Activated naive CD8-positive, alpha-beta T cell treated with anti-CD3 and anti-CD28 coated beads, Interleukin-2, amount 10 ng/mL, durations not matched to agents 7 days and 5 days (primary cell): ENCODE results near the gene HOXB8. TPM values are rescaled to one million over a fixed set of nuclear protein-coding genes. Genes with fewer than 3 reads are reported as not detected.
A peak's percentile ranks its signal among the peaks of the same experiment; 100 is the strongest.

Experiments
- ATAC-seq: fragments of 150-1000 bp; cut with Tn5 transposase; one replicate; pipeline ENCODE4 v1.10.0; 2021; ENCODE audit warnings: low read depth, moderate library complexity
- POLR2A ChIA-PET: fragments of 350-600 bp; sonication (Branson Sonifier 250); formaldehyde crosslinking; loops from one replicate; lab custom pipeline; 2021; ENCODE audit warnings: antibody characterized with exemption; lab: Charles Lee
- DNase-seq: peaks from one replicate; pipeline ENCODE4 v3.0.0; 2021
- H3K27ac Mint-ChIP-seq: one replicate; pipeline ENCODE4 v1.8.0; 2022; ENCODE audit warnings: mild to moderate bottlenecking, mixed read lengths
- H3K27me3 Mint-ChIP-seq: one replicate; pipeline ENCODE4 v1.8.0; 2022; ENCODE audit warnings: mild to moderate bottlenecking, moderate library complexity, mixed read lengths
- H3K36me3 Mint-ChIP-seq: one replicate; pipeline ENCODE4 v1.8.0; 2021; ENCODE audit warnings: mild to moderate bottlenecking, mixed read lengths
- H3K4me1 Mint-ChIP-seq: one replicate; pipeline ENCODE4 v1.8.0; 2021; ENCODE audit warnings: mixed read lengths
- H3K4me3 Mint-ChIP-seq: one replicate; pipeline ENCODE4 v1.8.0; 2022; ENCODE audit warnings: mild to moderate bottlenecking, moderate library complexity, mixed read lengths
- H3K9me3 Mint-ChIP-seq: one replicate; pipeline ENCODE4 v1.8.0; 2021; ENCODE audit warnings: mixed read lengths
- total RNA-seq, 2 experiments: library from RNA; stranded (reverse); gene quantifications; one replicate each; pipeline ENCODE4 v1.2.3, GENCODE V29; 2021

The HOXB8 gene
- total RNA-seq, 2 experiments from 2014 or later: not detected

- Mint-ChIP-seq H3K9me3 (no peaks in the 10 kb centered on the region), H3K36me3 (no peaks in the 10 kb centered on the region), H3K4me1 (peaks cover 39% of the 10 kb centered on the region), H3K27me3 (peaks cover 88% of the 10 kb centered on the region), H3K27ac (no peak within 1 kb of the TSS), H3K4me3 (no peak within 1 kb of the TSS)
- DNase-seq (no peak), ATAC-seq (no peak)
- POLR2A ChIA-PET: interaction anchor here (0.7 kb wide), 1 partner anchor 466 kb away, joined by 4 read pairs; no protein-coding TSS in a partner anchor
Measured at GRCh38 chr17:48589831-48590606, 25.1 kb downstream of the HOXB8 start, which contains the start of gene HOXB3. Gene HOXB3, minus strand, starts transcription at chr17:48590241. Its CDS starts 37,767 bp downstream, at chr17:48552474.

DNA sequence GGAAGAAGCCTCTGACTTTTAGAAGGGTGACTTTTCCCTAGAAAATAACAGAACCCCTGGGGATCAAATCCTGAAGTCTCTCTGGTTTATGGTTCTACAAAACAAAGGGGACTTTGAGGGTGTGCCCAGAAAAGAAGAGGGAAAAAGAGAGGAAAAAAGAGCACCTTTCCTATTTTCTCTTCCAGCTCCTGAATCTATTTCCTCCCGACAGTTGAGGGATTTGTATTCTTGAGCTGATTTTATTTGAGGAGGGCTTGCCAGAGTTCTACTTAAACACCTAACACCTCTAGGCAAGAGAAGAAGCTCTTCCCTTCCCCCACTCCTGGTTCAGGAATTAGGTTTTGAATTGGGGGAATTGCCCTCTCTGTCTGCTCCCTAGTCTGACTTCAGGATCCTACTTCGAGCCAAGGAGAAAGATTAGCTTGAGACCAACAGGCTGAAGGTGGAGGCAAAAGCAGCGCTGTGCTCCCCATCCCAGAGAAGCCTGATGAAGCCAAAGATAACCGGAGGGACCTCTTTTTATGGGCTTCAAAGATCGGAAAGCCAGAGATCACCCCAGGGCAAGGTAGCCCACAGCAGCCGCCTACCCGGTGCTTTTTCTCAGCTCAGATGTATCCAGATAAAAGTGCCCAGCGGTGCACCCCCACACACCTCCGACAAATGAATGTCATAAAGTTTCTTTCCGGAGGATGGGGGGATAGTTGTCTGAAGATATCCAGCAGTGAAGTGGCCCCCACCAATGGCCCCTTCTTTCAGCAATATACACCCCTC, 25.8 kb downstream of the HOXB8 start:
- Mint-ChIP-seq H3K27ac (no peak overlapping the region), H3K27me3 (peaks cover 88% of the 10 kb centered on the region), H3K9me3 (no peaks in the 10 kb centered on the region), H3K4me1 (peaks cover 41% of the 10 kb centered on the region), H3K4me3 (no peak overlapping the region), H3K36me3 (no peaks in the 10 kb centered on the region)
- DNase-seq (no peak), ATAC-seq (no peak)
- POLR2A ChIA-PET: no interaction called here

DNA sequence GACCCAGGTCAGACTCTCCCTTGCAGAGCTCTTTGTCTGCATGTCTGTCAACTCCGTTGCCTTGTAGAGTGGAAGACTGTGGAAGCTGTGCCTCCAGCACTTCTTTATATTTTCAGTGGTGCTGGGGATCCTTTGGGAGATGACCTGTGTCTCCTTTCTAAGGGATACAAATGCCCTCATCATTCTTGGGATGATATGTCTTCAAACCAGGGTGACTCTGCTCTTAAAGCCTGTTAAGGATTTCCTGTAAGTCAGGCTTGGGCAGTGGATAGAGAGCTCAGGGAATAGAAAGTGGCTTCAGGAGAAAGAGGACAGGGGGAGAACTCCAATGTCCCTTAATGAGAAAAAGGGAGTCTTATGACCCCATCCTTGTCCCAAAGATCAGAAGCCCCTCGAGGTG, 26.6 kb downstream of the HOXB8 start:
- Mint-ChIP-seq H3K4me3 (no peak overlapping the region), H3K27ac (no peak overlapping the region), H3K36me3 (no peaks in the 10 kb centered on the region), H3K4me1 (peaks cover 39% of the 10 kb centered on the region), H3K27me3 (peaks cover 90% of the 10 kb centered on the region), H3K9me3 (no peaks in the 10 kb centered on the region)
- no peak for DNase-seq
- no peak for ATAC-seq
- POLR2A ChIA-PET: interaction anchor here (0.6 kb wide), 1 partner anchor 72 kb away, joined by 4 read pairs; no protein-coding TSS in a partner anchor

- POLR2A ChIA-PET: interaction anchor here (0.6 kb wide), 1 partner anchor 71 kb away, joined by 4 read pairs; no protein-coding TSS in a partner anchor
- DNase-seq (no peak), ATAC-seq (no peak)
- Mint-ChIP-seq H3K4me1 (peaks cover 37% of the 10 kb centered on the region), H3K27me3 (peaks cover 90% of the 10 kb centered on the region), H3K9me3 (no peaks in the 10 kb centered on the region), H3K4me3 (no peak overlapping the region), H3K27ac (no peak overlapping the region), H3K36me3 (no peaks in the 10 kb centered on the region)
Measured at GRCh38 chr17:48588074-48588415, 27.0 kb downstream of the HOXB8 start.

DNA sequence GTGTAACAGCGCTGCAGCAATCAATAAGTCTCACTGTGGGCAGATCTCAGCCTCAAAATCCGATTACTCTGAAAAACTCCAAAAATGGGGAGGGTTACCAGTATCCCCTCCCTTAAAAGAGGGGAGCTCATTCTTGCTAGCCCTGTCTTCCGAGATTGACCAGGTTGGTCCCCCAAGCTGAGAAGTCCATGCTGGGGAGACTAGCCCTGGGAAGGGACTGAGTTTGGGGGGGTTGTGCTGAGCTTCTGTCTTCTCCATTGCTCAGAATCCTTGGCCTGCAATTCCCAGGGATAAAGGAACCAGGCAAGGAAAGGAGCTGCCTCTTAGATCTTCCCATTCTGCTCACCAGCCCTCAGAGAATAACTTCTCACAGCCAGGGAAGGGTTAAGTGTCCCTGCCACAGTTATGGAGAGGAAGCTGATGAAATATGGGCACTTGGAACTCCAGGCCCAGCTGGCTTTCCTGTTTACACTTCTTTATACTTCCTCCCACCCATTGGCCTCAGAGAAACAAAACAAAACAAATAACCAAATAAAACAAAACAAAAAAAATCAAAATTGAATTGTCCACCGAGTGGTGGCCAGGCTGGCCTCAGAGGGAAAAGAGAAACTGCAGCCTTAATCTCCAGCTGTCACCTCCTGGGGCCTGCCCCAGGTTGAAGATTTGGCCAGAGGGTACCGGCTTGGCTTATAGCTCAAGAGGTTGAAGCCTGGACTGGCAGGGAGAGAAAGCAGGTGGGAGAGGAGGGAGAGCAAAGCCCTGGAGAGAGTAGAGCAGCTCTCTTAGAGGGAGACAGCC, 27.6 kb downstream of the HOXB8 start:
- peaks cover 39% of the 10 kb centered on the region for H3K4me1 Mint-ChIP-seq
- no peaks in the 10 kb centered on the region for H3K9me3 Mint-ChIP-seq
- no peak for DNase-seq

DNA sequence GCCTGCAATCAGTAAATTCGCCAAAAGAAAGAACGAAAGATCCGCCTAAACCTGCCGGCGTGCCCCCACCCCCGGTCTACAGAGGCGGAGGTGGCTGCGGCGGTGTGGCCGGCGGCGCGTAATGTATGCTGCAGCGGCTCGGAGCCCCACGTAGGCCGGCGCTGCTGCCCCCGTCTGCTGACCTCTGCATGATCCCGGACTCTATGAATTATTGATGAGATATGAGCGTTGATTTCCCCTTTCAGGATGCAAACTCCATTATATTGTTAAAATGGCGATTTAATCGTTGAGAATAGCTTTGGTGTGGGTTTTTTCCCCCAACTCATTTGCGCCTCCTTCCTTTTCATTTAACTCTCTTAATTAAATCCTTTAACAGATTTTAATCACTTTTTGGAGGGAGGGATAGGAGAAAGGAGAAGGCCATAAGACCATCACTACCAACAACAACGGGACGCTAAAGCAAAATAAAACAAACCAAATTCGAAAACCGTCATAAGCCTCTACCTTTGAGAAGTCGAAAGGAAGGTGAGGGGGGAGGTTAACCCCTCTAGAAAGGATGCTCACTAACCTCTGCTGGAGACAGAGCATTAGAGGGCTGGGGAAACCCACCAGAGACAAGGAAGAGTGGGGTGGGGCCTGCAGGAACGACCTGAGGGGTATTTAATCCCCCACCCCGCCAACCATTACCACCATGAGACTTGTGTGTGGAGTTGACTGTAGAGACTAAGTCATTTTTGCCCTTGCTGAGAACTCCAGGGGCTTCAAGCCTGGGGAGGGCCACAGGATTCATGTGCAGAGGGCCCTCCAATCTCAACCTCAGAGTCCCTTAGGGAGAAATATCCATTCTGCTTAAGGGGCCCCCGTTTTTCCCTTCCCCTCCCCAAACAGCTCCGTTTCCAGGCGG, 28.5 kb downstream of the HOXB8 start:
- Mint-ChIP-seq H3K4me3 (peak overlapping the region; percentile 89), H3K27ac (no peak overlapping the region), H3K9me3 (no peaks in the 10 kb centered on the region), H3K4me1 (peaks cover 41% of the 10 kb centered on the region), H3K27me3 (peaks cover 89% of the 10 kb centered on the region), H3K36me3 (no peaks in the 10 kb centered on the region)
- ATAC-seq (no peak), DNase-seq (no peak)
- POLR2A ChIA-PET: interaction anchor here (0.5 kb wide), 1 partner anchor 235 kb away, joined by 3 read pairs; no protein-coding TSS in a partner anchor

More for the DNA sequence above, 27.6 kb downstream of the HOXB8 start:
- no peak overlapping the region for H3K4me3 Mint-ChIP-seq
- H3K27ac Mint-ChIP-seq: no peak overlapping the region
- no peaks in the 10 kb centered on the region for H3K36me3 Mint-ChIP-seq
- POLR2A ChIA-PET: interaction anchor here (0.6 kb wide), 1 partner anchor 71 kb away, joined by 4 read pairs; no protein-coding TSS in a partner anchor
- H3K27me3 Mint-ChIP-seq: peaks cover 90% of the 10 kb centered on the region
- no peak for ATAC-seq

DNA sequence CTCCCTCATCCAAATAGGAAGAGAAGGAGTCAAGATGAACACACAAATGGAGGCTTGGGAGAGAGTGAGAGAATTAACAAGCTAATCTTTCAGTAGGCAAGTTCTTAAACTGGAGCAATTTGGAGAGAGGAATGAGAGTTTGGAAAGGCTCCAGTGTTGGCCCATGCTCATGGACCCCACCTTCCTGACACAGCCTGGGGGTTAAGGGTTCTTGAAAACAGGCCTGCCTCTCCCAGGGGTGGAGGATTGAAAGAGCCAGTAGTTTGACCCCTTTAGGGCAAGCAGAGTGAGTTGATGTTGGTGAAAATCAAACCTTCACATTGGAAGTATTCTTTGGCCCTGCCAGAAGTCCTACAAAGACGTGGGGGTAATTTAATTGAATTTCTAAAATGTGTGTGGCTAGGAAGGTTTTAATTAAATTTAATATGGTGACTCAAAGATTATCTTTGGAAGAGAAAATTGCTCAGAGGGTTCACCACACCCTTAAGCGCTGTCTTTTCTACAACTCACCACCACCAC, 30.8 kb downstream of the HOXB8 start:
- POLR2A ChIA-PET: interaction anchor here (0.6 to 2.3 kb wide), 2 partner anchors 159 to 232 kb away, joined by 3 to 10 read pairs; no protein-coding TSS in a partner anchor
- no peak for ATAC-seq
- peaks cover 51% of the 10 kb centered on the region for H3K4me1 Mint-ChIP-seq
- DNase-seq: no peak
- peak overlapping the region; percentile 89 for H3K4me3 Mint-ChIP-seq
- peaks cover 88% of the 10 kb centered on the region for H3K27me3 Mint-ChIP-seq
- no peak overlapping the region for H3K27ac Mint-ChIP-seq
- no peaks in the 10 kb centered on the region for H3K9me3 Mint-ChIP-seq
- H3K36me3 Mint-ChIP-seq: peaks cover 5% of the 10 kb centered on the region

- Mint-ChIP-seq H3K27ac (no peak overlapping the region), H3K9me3 (no peaks in the 10 kb centered on the region), H3K4me3 (no peak overlapping the region), H3K36me3 (peaks cover 5% of the 10 kb centered on the region), H3K4me1 (peaks cover 55% of the 10 kb centered on the region), H3K27me3 (peaks cover 88% of the 10 kb centered on the region)
- POLR2A ChIA-PET: interaction anchor here (0.6 to 2.3 kb wide), 3 partner anchors 91 to 232 kb away, joined by 3 to 10 read pairs (median 4); no protein-coding TSS in a partner anchor
- DNase-seq (no peak), ATAC-seq (no peak)
Measured at GRCh38 chr17:48583708-48584222, 31.3 kb downstream of the HOXB8 start.

GRCh38 chr17:48582750-48583069, 32.4 kb downstream of the HOXB8 start:
- H3K36me3 Mint-ChIP-seq: peaks cover 5% of the 10 kb centered on the region
- peaks cover 52% of the 10 kb centered on the region for H3K4me1 Mint-ChIP-seq
- H3K27me3 Mint-ChIP-seq: peaks cover 79% of the 10 kb centered on the region
- POLR2A ChIA-PET: interaction anchor here (0.6 to 2.3 kb wide), 3 partner anchors 79 to 231 kb away, joined by 4 to 10 read pairs (median 4); no protein-coding TSS in a partner anchor
- ATAC-seq (no peak), DNase-seq (no peak)
- H3K9me3 Mint-ChIP-seq: no peaks in the 10 kb centered on the region
- H3K4me3 Mint-ChIP-seq: peak overlapping the region; percentile 72
- H3K27ac Mint-ChIP-seq: no peak overlapping the region

DNA sequence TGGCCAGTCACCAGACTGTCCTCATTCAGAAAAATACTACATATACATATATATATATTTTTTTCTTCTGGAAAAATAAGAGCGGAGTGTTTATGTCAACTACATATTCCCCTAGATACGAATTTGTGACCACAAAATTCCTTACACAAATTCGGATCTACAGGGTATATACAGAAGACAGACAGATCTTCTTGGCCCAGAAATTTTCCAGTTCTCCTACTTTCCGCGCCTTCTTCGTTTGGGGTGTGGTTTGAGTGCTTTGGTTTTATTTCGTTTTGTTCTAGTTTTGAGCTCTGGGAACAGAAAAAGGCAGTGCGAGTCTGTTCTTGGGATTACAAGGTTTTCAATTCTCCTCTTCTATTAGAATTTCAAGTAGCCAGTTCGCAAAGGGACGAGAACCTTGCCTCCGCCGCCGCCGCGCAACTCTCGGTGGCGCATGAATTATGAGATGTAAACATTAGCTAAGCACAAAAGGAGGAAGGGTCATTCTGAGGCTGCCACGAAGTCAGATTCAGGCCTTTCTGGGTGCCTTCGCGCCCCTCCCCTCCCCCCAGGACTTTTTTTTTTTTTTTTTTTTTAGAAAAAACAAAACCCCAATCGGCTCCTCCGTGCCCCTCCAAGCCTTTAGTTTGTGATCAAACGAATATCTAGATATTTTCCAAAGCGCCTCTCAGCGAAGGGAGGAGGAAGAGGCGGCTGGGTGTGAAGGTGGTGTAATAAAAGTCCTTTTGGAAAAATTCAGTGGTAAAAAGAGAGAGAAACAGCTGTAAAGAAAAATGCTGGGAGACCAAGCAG, 35.1 kb downstream of the HOXB8 start:
- no peak for ATAC-seq
- POLR2A ChIA-PET: interaction anchor here (0.6 kb wide), 1 partner anchor 422 kb away, joined by 4 read pairs; no protein-coding TSS in a partner anchor
- H3K27me3 Mint-ChIP-seq: peaks cover 56% of the 10 kb centered on the region
- H3K4me1 Mint-ChIP-seq: peaks cover 40% of the 10 kb centered on the region
- peak overlapping the region; percentile 94 for H3K4me3 Mint-ChIP-seq
- no peaks in the 10 kb centered on the region for H3K9me3 Mint-ChIP-seq
- no peak for DNase-seq
- no peak overlapping the region for H3K27ac Mint-ChIP-seq
- peaks cover 9% of the 10 kb centered on the region for H3K36me3 Mint-ChIP-seq

- ATAC-seq: no peak
- Mint-ChIP-seq H3K4me3 (peak overlapping the region; percentile 94), H3K27ac (no peak overlapping the region), H3K36me3 (peaks cover 9% of the 10 kb centered on the region), H3K27me3 (peaks cover 51% of the 10 kb centered on the region), H3K4me1 (peaks cover 38% of the 10 kb centered on the region), H3K9me3 (no peaks in the 10 kb centered on the region)
- POLR2A ChIA-PET: interaction anchor here (0.6 to 1.2 kb wide), 3 partner anchors 39 to 421 kb away, joined by 3 to 4 read pairs (median 3); no protein-coding TSS in a partner anchor
- no peak for DNase-seq
Measured at GRCh38 chr17:48579471-48579759, 35.7 kb downstream of the HOXB8 start.
